GM13977 (cell line): Measurements from ENCODE around the gene ZDHHC13.
"Not testable (repeated sequence)": the region's sequence is repeated elsewhere in the genome, so short reads cannot be mapped to it uniquely, and the experiment has no call there.

Source experiments
- DNase-seq: peaks from one replicate; pipeline ENCODE4 v3.0.0; 2012; ENCODE audit warnings: low spot score
- in situ Hi-C: fragments of 300-500 bp; cut with MboI; formaldehyde crosslinking; loops from one replicate; pipeline ENCODE4 v1.12.0; 2022; ENCODE audit warnings: low sequenced_read_pairs, low pct_unique_long_range_greater_than_20kb, mixed read lengths, inconsistent platforms; ENCODE audit not compliant: unreplicated experiment
- TF ChIP-seq, protein P1 (sequence below): IDR thresholded peaks from 2 replicates; pipeline ENCODE4 v1.5.1; 2012; ENCODE audit warnings: mild to moderate bottlenecking, control low read depth; ENCODE audit not compliant: insufficient read depth; ENCODE audit errors: extremely low read depth, missing control alignments

The ZDHHC13 gene

DNA sequence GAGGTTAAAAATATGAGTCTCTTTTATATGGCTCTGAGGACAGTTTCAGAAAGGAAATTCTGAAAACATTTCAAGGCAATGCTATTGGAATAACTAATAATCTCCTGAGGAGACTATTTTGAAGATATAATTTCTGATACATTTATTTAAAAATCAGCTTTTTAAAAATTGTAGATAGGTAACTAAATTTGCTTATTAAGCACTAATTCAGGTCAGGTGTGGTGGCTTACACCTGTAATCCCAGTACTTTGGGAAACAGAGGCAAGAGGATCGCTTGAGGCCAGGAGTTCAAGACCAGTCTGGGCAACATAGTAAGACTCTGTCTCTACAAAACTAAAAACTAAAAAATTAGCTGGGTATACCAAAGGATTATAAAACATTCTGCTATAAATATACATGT lies 17.0 kb downstream of the ZDHHC13 start:
- no peak for DNase-seq
- TF ChIP-seq, protein P1, sequence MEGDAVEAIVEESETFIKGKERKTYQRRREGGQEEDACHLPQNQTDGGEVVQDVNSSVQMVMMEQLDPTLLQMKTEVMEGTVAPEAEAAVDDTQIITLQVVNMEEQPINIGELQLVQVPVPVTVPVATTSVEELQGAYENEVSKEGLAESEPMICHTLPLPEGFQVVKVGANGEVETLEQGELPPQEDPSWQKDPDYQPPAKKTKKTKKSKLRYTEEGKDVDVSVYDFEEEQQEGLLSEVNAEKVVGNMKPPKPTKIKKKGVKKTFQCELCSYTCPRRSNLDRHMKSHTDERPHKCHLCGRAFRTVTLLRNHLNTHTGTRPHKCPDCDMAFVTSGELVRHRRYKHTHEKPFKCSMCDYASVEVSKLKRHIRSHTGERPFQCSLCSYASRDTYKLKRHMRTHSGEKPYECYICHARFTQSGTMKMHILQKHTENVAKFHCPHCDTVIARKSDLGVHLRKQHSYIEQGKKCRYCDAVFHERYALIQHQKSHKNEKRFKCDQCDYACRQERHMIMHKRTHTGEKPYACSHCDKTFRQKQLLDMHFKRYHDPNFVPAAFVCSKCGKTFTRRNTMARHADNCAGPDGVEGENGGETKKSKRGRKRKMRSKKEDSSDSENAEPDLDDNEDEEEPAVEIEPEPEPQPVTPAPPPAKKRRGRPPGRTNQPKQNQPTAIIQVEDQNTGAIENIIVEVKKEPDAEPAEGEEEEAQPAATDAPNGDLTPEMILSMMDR: no peak
- in situ Hi-C loops: no loop called here

DNA sequence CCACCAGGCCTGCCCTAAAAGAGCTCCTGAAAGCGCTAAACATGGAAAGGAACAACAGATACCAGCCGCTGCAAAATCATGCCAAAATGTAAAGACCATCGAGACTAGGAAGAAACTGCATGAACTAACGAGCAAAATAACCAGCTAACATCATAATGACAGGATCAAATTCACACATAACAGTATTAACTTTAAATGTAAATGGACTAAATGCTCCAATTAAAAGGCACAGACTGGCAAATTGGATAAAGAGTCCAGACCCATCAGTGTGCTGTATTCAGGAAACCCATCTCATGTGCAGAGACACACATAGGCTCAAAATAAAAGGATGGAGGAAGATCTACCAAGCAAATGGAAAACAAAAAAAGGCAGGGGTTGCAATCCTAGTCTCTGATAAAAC lies 19.9 kb downstream of the ZDHHC13 start:
- DNase-seq, in situ Hi-C loops: not testable (repeated sequence)

DNA sequence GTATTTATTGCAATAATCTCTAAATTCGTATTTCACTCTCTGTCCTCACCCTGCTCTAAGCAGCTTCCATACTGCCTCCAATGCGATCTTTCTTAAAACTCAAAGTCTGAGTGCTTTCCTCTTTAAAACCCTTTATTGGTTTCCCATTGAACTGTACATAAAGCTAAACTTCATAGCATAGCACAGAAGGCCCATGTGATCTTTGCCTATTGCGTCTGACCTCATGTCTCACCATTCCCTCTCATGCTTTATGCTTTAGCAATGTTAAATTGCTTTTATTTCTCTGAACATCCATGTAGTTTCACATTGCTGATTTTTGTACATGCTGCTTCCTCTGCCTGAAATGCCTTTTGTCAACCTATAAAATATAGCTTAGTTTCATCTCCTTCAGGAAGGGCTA lies 28.4 kb downstream of the ZDHHC13 start:
- TF ChIP-seq, protein P1: no peak
- DNase-seq: no peak
- in situ Hi-C loops: no loop called here

DNA sequence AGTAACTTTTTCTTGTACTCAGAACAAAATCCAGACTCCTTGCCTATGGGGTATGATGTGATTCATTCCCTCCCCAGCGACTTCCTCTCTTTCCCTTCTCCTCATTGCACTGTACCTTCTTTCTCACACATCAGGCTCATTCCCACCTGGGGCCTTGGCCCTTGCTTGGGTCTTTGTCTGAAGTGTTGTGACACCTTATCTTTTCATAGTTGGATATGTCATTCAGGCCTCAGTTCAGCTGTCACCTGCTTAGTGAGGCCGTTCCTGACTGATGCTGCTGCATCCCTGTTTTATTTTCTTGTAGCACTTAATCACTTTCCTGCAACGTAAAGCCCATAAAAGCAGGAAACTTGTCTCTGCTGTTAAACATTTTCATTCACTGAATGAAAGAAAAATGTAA lies 39.9 kb downstream of the ZDHHC13 start:
- in situ Hi-C loops: no loop called here
- DNase-seq: no peak
- TF ChIP-seq, protein P1: no peak

DNA sequence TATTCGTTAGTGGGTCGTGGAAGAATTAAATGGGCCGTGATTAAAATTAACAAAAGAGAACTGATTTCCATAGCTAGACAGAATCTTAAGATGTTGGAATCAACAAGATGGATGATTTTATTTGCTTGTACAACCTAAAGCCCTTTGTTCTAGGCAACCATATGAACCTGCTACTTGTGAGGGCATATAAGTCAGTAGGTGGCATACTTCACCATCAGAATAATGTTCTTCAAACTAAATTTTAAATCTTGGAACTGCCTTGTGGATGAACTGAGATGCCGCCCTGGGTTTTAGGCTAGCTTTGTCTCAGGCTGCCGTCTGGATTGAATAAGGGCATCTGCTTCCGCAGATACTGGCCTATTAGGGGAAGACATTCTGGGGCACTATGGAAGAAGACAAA lies 43.9 kb downstream of the ZDHHC13 start:
- DNase-seq: no peak
- in situ Hi-C loops: no loop called here
- TF ChIP-seq, protein P1: no peak

DNA sequence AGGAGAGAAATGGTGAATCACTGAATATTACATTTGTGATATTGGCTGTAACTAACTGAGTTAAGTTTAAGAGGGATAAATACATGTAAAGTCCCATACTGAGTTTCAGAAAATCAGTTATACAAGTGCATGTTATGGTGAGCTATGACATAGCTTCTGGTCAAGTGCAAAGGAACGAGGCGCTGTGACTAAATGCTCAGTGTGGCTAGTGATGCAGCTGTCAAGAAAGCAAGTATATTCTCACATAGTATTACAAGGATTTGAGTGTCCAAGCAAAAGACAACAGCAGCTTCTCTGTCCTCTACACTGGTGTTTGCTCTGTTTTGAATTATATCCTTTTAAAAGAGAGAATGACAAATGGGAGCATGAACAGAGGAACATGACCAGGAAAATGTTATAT lies 44.7 kb downstream of the ZDHHC13 start:
- TF ChIP-seq, protein P1: no peak
- in situ Hi-C loops: no loop called here

DNA sequence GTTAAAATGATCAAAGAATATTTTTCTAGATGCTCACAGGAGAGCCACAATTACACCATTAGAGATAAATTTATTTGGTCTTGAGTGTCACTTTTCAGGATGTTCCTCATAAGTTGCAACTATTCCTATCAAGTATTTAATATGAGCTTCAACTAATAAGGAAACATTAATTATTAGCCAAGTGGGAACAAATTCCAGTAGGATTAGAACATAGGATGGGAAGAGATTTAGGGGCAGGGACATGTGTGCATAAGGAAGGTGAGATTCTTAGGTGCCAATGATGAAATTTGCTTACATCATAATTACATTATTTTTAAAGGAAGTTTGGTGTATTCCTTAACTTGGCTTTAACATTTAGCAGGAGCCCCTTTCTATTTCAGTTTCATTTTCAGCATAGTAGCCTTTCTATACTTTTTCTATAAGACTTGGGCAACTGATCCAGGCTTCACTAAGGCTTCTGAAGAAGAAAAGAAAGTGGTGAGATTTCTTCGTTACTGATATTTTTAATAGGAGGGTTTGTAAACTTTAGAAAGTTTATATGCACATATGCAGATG lies 46.1 kb downstream of the ZDHHC13 start:
- no peak for DNase-seq
- TF ChIP-seq, protein P1: no peak
- in situ Hi-C loops: no loop called here

More for the DNA sequence above, 44.7 kb downstream of the ZDHHC13 start:
- no peak for DNase-seq
